Ramos (cell line): ENCODE measurements around the gene HS6ST1.

Experiments
- in situ Hi-C: fragments of 300-500 bp; cut with MboI; formaldehyde crosslinking; loops from one replicate; pipeline ENCODE4 v1.14.3; 2022; ENCODE audit warnings: low sequenced_read_pairs; ENCODE audit not compliant: unreplicated experiment

HS6ST1 gene, protein sequence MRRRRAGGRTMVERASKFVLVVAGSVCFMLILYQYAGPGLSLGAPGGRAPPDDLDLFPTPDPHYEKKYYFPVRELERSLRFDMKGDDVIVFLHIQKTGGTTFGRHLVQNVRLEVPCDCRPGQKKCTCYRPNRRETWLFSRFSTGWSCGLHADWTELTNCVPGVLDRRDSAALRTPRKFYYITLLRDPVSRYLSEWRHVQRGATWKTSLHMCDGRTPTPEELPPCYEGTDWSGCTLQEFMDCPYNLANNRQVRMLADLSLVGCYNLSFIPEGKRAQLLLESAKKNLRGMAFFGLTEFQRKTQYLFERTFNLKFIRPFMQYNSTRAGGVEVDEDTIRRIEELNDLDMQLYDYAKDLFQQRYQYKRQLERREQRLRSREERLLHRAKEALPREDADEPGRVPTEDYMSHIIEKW

DNA sequence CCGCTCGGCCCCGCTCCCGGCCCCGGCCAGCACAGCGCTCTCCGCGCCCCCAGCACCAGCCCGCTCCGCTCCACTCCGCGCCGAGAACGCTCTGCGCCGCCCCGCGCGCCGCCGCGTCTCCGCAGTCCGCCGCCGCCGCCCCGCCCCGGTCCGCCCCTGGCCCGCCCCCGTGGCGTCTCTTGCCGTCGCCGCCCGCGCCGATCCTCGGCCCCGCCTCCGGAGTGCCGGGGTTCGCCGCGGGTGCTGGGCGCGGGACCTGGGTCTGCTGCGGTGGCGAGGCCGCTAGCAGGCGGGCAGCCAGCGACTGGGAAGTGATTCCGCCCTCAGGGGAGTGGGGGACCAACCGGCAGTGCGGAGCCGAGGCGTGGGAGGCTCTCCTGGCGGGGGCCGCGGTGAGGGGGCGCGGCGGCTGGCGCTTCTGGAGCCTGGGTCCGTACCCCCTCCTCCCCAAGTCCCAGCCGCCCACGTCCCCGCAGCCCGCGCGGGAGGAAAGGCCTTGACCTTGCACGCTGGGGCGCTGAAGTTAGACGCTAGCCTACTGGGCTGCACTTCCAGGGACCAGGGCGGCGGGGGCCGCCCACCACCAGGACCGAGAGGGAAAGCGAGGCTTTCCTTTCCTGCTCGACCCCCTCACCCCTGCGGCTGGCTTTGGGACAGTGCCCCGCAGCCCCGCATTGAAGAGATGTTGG is at the start of gene HS6ST1:
Gene HS6ST1 (minus strand): TSS at position 93 of the 689 bp plus-strand sequence. CDS start 305 bp downstream, outside the sequence.
- in situ Hi-C loops, result no loop called here

DNA sequence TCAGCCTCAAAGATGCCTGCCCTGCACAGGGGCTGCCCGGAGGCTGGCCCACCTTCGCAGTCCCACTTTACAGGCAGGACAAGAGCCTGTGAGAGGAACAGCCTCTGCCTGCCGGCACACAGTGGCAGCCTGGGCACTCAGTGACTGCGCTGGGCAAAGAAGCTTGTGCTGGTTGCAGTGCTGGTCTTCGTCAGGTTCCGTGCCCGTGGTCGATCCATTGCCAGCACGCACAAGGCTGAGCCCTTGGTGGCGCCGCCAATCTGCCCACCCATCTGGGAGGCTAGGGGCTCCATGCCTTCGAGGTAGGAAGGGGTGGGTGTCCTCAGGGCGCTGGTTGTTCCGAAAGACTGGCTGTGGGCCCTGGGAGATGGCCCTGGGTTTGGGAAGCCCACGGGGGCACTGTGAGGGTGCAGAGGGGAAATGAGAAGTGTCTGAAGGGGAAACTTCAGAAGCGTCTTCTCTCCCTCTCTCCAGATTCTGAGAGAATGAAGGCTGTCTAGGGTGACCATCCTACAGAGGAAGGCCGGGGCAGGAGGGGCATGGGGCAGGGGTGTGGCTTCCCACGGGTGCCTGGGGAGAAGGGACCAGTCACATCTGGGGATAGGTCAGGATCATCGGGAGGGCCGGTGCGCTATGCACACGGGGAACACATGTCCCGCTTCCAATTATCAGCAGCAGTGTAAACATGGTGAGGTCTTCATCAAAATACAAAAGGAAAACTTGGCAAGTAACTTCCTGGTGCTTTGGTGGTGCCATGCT is 49.1 kb upstream of the HS6ST1 start:
- in situ Hi-C loops, result no loop called here

DNA sequence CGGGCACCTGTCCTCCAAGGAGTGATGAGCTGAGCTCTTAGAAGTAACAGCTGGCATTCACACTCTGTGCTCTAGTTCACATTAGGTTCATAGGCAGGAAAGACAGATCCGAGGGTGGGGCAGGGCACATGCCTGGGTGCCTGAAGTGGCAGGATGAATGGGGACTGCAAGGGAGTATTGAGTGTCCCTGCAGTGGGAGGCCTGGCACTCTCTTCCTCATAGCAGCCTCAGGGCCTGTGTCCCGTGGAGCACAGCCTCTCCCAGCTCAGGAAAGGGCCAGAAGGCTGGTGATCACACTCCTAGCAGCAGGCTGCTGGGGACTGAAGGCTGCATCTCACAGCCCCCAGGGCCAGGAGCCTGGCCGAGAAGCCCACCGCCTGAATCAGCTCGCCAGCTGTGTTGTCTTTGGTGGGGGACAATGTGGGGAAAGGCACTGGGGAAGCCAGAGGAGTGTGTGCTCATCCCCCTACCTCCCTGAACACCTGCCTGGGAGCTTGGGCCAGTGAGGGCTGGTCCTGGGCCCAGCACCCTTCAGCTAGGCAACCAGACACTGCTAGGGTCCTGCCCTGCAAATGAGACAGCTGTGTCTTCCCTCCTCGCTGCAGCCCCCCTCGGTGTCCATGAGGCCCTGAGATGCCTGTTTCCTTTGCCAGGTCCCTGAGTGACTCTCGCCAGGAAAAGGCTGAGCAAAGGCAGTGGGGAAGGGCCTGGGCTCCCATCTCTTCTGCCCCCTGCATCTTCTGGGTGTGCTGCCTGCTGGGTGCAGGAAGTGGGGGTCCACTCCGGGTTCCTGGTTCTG is 48.2 kb upstream of the HS6ST1 start:
- in situ Hi-C loops, result no loop called here

DNA sequence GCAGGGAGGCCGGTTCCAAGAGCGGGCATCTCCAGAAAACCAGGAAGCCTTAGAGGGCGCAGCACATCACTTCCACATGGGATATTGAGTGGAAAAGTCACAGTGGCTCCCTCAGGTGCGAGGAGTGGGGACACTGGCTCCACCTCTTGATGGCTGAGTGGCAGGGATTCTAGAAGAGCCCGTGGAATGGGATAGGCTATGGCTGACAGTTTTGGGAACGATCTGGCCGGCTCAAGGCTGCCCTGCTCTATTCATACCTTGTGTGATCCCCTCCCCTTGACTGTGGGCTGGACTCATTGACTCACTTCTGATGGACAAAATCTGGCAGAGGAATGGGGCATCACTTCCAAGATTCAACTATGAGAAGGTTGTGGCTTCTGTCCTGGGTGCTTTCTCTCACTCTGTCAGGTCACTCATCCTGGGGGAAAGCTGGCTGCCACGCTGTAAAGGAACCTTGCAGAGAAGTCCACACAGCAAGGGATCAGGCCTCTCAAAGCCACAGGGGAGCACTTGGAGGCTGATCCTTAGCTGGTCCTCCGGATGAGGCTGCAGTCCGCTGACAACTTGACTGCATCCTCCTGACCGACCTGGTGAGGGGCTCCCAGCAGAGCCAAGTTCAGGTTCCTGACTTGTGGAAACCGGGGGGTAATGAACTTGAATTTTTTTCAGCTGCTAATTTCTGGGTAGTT is 46.7 kb upstream of the HS6ST1 start:
- in situ Hi-C loops, result no loop called here

DNA sequence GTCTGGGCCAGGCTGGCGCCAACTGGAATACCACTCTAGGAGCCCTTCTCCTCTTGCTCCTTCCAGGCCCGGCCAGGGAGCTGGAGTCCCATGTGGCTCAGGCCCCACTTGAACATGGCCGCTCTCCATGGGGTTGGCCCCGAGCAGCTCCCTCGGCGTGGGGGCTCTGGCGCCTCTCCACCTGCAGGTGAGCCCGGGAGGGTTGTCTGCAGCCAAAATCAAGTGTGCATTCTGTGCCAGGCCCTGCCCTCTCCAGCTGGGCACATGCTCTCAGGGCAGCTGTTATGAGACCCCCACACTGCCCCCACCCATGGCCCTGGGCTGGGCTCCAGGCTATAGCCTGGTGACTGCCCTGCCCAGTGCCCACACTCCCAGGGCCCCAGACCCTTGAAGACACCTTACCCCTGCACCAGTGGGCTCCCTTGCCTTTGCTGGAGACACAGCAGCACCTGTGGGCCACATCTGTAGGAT is 45.8 kb upstream of the HS6ST1 start:
- in situ Hi-C loops, result no loop called here

DNA sequence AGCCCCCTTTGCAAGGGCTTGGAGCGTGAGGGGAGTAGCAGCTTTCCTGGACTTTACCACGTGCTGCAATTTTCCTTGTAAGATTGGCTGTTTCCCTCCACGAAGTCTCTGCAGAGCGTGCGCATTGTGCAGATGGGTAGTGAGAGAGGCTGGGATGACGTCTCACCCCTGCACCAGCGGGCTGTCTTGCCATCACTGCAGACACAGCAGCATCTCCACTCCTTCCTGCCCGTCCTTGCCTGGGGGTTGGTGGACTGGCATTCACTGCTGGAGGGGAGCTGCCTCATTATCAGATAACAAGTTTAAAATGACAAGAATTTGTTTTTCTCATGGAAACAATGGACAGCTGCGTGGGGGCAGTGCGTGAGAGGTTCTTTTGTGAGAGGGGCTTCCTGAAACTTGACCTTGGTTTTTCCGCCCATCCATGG is 45.3 kb upstream of the HS6ST1 start:
- in situ Hi-C loops, result no loop called here

DNA sequence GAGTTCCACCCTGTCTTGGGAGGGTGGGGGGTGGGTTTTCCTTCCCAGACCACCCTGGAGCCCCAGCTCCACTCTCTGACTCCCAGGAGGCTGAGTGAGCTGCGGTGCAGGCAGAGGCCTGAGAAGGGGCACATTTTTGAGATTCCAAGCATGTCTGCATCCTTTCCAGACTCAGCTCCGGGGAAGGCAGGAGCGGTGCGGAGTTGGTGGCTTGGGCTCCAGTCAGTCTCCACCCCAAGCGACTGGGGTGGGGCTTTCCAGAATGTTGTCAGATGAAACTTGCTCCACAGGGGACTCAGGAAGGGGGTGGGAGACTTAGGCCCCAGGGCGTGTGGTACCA is 44.2 kb upstream of the HS6ST1 start:
- in situ Hi-C loops, result no loop called here

DNA sequence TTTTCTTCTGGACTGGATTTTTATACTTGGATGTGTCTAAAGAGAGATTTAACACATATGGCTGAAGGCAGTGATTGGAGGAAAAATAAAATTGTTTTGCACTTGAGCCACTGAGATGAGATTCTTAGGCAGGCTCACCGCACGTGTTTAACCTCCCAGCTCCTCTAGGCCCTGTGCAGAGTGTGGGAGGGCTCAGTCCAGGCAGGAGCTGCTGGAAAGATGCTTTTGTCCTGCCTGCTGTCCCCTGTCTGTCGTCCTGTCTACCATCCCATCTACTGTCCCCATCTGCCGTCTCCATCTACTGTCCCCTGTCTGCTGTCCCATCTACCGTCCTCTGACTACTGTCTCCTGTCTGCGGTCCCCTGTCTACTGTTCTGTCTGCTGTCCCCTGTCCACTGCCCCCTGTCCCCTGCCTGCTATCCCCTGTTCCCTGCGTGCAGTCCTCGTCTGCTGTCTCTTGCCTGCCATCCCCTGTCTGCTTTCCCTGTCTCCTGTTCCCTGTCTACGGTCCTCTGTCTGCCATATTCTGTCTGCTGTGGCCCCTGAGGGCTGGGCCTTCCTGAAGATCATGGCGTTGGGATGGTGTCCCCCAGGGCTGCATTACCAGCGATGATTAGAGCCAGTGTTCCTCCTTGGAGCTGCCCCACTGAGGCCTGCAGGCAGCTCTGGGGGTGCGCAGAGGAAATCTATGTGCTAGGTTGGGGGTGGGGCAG is 43.7 kb upstream of the HS6ST1 start:
- in situ Hi-C loops, result no loop called here

DNA sequence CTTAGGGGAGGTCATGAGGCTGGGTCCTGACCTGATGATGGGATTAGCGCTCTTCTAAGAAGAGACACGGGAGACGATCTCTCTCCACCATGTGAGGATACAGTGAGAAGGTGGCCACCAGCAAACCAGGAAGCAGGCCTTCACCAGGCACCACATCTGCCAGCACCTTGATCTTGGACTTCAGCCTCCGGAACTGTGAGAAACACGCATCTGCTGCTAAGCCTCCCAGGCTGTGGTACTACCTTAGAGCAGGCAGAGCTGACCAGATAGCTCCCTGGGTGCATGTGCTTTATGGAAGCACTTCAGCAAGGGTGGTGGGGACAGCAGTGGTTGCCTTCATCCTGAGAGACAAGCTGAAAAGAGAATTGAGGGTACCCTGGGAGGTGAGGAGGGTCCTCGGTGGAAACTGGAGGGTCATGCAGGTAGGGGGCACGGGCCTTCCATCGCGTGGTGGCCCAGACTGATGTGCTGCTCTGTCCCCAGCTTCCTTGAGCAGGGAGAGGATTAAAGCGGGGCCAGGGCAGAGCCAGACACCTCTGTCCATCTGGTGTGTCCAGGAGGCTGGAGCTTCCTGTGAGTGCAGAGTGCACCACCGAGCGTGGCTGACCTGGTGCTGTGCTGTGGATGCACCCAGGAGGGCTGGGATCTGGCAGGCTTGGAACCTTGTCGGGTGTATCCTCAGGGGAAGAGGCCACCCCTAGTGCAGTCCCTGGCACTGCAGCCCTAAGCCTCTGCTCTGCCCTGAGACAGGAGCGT is 42.9 kb upstream of the HS6ST1 start:
- in situ Hi-C loops, result no loop called here

DNA sequence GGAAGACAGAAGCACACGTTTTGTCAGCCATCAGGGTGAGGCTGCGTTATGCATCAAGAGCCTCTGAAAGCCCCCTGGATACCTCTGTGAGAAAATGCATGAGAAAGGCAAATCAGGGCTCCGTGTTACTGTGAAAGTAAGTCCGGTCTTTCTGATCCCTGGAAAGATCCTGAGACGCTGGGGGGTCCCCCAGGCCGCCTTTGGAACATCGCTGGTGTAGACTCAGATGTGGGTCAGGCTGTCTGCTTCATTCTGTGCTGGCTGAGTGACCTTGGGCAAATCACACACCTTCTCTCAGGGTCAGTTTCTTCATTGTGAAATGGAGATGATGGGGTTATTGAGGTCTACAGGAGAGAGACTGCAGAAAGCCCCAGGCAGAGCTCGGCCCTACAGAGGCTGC is 42.0 kb upstream of the HS6ST1 start:
- in situ Hi-C loops, result no loop called here

DNA sequence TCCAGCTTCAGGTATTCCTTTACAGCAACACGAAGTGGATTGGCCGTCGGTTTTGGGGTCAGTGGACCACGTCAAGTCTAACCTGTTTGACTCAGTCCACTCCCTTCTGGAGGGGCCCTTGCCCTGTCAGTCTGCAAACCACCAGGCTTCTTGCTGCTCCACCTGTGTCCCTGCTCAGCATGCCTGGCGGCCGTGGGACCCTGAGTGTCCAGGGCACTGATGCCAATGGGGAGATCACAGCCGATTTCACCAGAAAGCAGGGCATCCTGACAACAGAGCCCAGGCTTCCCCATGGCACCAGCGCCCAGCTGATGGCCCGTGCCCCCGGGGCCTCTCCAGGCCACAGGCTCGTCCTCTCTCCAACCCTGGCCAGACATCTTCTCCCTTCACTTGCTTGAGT is 41.2 kb upstream of the HS6ST1 start:
- in situ Hi-C loops, result no loop called here

DNA sequence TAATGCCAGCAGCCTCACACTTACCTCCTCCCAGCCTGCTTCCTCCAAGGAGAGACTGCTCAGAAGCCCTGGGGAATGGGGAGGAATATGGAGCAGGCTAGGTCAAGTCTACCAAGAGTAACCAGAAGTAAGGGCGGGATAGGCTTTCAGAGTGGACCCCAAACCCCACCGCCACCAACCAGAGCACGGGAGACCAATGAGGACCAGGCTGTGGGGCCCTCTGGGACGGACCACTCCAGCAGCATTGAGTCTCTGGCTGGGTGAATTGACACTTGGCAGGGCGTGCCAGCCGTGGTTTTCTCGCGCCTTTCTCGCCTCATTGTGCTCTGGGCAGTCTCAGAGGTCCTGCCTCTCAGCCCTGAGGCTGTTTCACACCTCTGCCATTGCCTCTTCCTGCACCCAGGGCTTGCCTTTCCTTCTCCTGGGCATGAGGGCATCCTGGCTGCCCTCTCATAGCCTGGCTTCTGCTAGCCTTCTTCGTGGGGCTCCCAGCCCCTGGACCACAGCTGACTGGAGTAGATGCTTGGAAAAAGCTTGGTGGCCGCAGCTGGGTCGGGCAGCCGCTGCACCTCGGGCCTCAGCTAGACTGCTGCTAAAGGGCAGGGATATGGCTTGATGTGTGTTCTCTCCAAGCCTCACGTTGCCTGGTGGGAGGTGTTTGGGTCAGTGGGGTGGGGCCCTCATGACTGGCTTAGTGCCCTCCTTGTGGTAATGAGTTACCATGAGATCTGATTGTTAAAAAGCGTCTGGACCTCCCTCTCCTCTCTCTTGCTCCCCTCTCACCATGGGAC is 40.5 kb upstream of the HS6ST1 start:
- in situ Hi-C loops, result no loop called here

DNA sequence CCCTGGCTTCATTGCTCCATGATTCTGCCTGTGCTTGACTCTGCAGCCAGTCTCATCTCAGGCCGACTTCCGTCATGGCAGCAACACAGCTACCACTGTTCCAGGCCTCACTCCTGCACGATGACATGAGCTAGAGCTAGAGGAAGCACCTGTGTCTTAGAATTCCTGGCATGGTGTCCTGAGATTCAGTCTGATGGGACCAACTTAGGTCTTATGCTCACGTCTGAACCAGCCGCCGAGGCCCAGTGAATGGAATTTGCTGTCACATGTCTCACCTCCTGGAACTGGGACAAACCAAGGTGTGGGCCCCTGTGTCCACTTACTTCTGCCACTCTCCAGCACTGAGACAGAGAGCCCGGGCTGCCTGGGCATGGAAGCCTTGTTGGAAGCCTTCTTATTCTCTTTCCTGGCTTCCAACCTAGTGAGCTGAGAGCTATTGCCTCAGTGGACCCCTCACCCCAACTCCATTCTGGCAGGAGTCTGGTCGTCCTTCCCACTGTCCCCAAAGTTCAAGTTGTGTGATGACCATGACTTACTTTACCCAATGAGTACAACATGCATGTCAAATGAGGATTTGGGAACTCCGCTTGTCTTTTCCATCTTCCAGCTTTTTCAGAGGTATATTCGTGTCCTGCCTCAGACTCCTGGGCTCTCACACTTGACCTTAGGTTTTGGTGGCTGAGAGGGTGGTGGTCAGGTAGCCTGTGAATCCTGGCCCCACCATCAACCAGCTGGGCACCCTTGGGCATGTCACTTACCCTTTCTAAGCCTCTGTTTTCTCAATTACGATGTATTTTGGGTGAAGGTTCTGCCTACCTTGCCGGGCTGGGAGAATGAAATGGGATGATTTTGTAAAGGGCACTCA is 39.1 kb upstream of the HS6ST1 start:
- in situ Hi-C loops, result no loop called here

DNA sequence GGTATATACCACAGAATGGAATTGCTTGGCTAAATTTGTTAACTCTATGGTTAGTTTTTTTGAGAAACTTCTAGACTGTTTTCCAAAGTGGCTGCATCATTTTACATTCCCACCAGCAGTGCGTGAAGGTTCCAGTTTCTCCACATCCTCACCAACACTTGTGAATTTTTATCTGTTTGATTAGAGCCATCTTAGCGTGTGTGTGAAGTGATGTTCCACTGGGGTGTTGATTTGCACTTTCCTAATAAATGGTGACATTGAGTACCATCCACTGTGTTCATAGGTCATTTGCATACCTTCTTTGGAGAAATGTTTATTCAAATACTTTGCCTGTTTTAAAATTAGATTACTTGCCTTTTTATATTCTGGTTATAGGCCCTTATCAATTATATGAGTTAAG is 37.5 kb upstream of the HS6ST1 start:
- in situ Hi-C loops, result no loop called here

DNA sequence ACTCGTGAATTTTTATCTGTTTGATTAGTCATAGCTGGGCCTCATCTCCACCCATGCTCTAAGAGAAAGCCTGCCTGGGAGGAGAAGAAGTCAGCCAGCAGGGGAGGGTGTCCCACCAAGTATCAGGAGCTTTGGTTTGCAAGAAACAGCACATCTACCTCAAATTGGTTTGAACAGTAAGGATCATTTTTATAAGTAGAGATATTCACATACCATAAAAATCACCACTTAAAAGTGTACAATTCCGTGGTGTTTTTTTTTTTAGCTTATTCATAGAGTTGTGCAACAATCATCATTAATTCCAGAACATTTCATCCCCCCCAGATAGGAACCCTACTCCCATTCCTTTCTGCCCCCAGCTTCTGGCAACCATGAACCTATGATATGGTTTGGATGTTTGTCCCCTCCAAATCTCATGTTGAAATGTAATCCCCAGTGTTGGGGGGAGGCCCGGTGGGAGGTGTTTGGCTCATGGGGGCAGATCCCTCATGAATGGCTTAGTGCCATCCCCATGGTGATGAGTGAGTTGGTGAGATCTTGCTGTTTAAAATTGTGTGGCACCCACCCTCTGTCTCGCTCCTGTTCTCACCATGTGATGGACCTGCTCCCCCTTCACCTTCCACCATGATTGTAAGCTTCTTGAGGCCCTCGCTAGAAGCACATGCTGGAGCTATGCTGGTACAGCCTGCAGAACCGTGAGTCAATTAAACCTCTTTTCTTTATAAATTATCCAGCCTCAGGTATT is 36.2 kb upstream of the HS6ST1 start:
- in situ Hi-C loops, result no loop called here

DNA sequence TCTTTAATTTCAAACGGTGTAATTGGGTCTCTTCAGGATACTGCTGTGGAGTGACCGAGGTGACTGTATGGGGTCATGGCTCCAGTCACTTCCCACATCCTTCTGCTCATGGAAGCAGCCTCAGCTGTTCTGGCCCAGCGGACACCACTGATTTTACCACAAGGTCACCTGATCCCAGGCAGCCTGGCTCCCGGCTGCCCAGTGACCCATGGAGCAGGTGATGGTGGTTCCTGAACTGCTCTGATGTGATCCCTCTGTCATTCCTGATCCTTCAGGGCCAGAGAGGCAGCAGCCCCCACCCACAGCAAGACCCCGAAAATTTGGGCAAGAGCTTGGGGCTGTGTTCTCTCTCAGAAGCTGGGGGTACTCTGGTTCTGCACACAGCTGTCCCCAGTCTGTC is 35.5 kb upstream of the HS6ST1 start:
- in situ Hi-C loops, result no loop called here
